Heart left ventricle (tissue), 16 donors: ENCODE results near the gene INSIG1. TPM values are rescaled to one million over a fixed set of nuclear protein-coding genes. Genes with fewer than 3 reads are reported as not detected.

ENCODE experiments used
- ATAC-seq, 4 donors: fragments of 200-7000 bp; cut with Tn5 transposase; one replicate each; pipeline ENCODE4 v1.9.1; 2020 to 2022; ENCODE audit warnings: moderate library complexity in 4 of 4, mild to moderate bottlenecking in 3 of 4, moderate number of reproducible peaks in 1 of 4
- DNase-seq, 5 donors: peaks; one replicate each; pipeline ENCODE4 v3.0.0-alpha.2; 2020
- H3K27ac ChIP-seq, 12 donors: fragments of 200-600 bp; sonication (generic) in 4 of 12; one replicate each; pipeline versions ENCODE4 v1.5.0 to v1.8.0; 2016 to 2022; ENCODE audit warnings: mild to moderate bottlenecking in 2 of 12
- H3K27me3 ChIP-seq, 9 donors: fragments of 200-600 bp; sonication (generic) in 2 of 9; one replicate each; pipeline versions ENCODE4 v1.5.1 to v1.8.0; 2016 to 2022; ENCODE audit warnings: mild to moderate bottlenecking in 3 of 9
- H3K36me3 ChIP-seq, 9 donors: fragments of 200-600 bp; sonication (generic) in 2 of 9; one replicate each; pipeline versions ENCODE4 v1.5.0 to v1.8.0; 2018 to 2022; ENCODE audit warnings: mild to moderate bottlenecking in 2 of 9
- H3K4me1 ChIP-seq, 12 donors: fragments of 200-600 bp; sonication (generic) in 4 of 12; one replicate each; pipeline versions ENCODE4 v1.5.0 to v1.8.0; 2016 to 2022; ENCODE audit warnings: mild to moderate bottlenecking in 3 of 12
- H3K4me3 ChIP-seq, 12 donors: fragments of 200-600 bp; sonication (generic) in 4 of 12; one replicate each; pipeline versions ENCODE4 v1.5.0 to v1.8.0; 2017 to 2022; ENCODE audit warnings: mild to moderate bottlenecking in 9 of 12, moderate library complexity in 4 of 12
- H3K9me3 ChIP-seq, 12 donors: fragments of 200-600 bp; sonication (generic) in 4 of 12; one replicate each; pipeline versions ENCODE4 v1.5.0 to v1.8.0; 2016 to 2022; ENCODE audit warnings: mild to moderate bottlenecking in 1 of 12
- POLR2A ChIP-seq, 2 donors: fragments of 450-650 bp; IDR thresholded peaks; one replicate each; pipeline ENCODE4 v1.6.1; 2017; ENCODE audit warnings: antibody characterized with exemption in 2 of 2, mild to moderate bottlenecking in 2 of 2, moderate library complexity in 2 of 2
- WGBS, 4 donors: extraction: QIAGEN DNeasy Blood & Tissue Kit in 2 of 4; methylation state at CpG; one replicate each; pipeline versions ENCODE4 v1.1.5 to v1.1.7; 2013 to 2018; 5-methylcytosine and 5-hydroxymethylcytosine counted together
- intact Hi-C, 10 donors: fragments of 100-400 bp; cut with DNase I; formaldehyde crosslinking; loops; one replicate each; pipeline versions ENCODE4 v1.11.1 to v1.14.2; 2022
- long read RNA-seq, 3 donors: library from polyadenylated mRNA; unstranded; transcript quantifications; one replicate each; pipeline ENCODE4 v2.0.0, GENCODE V29; 2020 to 2021
- polyA plus RNA-seq, 2 donors: library from polyadenylated mRNA; stranded (reverse); fragments of 200-250 nt; gene quantifications; one replicate each; pipeline ENCODE4 v1.2.3, GENCODE V29; 2013
- total RNA-seq, 9 donors: library from RNA; depleted of rRNA in 2 of 9; stranded (reverse); fragments of >200 nt in 2 of 9; fragmentation: NEBNext Ultra II Directional in 3 of 9; extraction: Animal tissue kit (Norgen Biotek cat#: 25700) in 3 of 9; gene quantifications; one replicate each; pipeline versions ENCODE4 v1.1.0 to v1.2.4, GENCODE V29; 2016 to 2023
- TF ChIP-seq, protein P1 (sequence below), 12 donors: fragments of 200-600 bp; sonication (generic) in 4 of 12; IDR thresholded peaks; one replicate each; pipeline versions ENCODE4 v1.5.0 to v1.8.0; 2018 to 2022; ENCODE audit warnings: antibody characterized with exemption in 12 of 12, mild to moderate bottlenecking in 5 of 12
- donor health status: ischemic (EF 13 %, LVEDD 7.1; RV severe dilation, severe dysfunction).
- donor health status: healthy with polysubstance abuse.
- donor health status: DM: no; HTN: yes; CAD: no.
- donor health status: DM: no; HTN: no; CAD: no.
- donor health status: ischemic (EF 25% LVEDD 6.9; RV normal size, moderate dysfunction).
- donor health status: ischemic (EF 25% LVEDD 5.7; RV mildly dilated, moderate dysfunction).
- donor health status: healthy.
- donor health status: DM: yes; HTN: yes; CAD: no.
- donor health status: ischemic (EF 35%, LVEDD 5.7; RV mildly dilated, moderate dysfunction).
- donor health status: nonischemic (EF 11% LVEDD 7.7; RV severe dilation, severe dysfunction).
- donor health status: DM: yes; HTN: yes; CAD: no.
- donor health status: PGD.
- donor health status: ischemic (EF 29% LVEDD 5.4; RV normal size, mild dysfunction).
- donor health status: nonischemic (EF 23%, LVEDD 6.1; RV moderate dilation, normal function).

INSIG1 gene
- 10 to 100 TPM in 7 of 9 donors, 1 to 10 TPM in 2; 7.9 to 24.5 (median 13.3) TPM for total RNA-seq
- polyA plus RNA-seq: 10 to 100 TPM in 1 of 2 donors, 1 to 10 TPM in 1; 5.2 to 22.3 TPM
- long read RNA-seq, donor 1, transcript INSIG1-201 (6 exons, 3,010 nt): major isoform, 10 of 15 reads
- long read RNA-seq, donor 1, partial matches to known transcripts: 2 of 15 reads
- long read RNA-seq, donor 1, other reads (novel, unspliced or antisense): 3 of 15 reads
- long read RNA-seq, donor 2, transcript INSIG1-201 (6 exons, 3,010 nt): major isoform, 41 of 65 reads
- long read RNA-seq, donor 2, partial matches to known transcripts: 7 of 65 reads
- long read RNA-seq, donor 2, other reads (novel, unspliced or antisense): 14 of 65 reads
- long read RNA-seq, donor 3, transcript INSIG1-201 (6 exons, 3,010 nt): major isoform, 18 of 35 reads
- long read RNA-seq, donor 3, partial matches to known transcripts: 7 of 35 reads
- long read RNA-seq, donor 3, other reads (novel, unspliced or antisense): 8 of 35 reads

DNA sequence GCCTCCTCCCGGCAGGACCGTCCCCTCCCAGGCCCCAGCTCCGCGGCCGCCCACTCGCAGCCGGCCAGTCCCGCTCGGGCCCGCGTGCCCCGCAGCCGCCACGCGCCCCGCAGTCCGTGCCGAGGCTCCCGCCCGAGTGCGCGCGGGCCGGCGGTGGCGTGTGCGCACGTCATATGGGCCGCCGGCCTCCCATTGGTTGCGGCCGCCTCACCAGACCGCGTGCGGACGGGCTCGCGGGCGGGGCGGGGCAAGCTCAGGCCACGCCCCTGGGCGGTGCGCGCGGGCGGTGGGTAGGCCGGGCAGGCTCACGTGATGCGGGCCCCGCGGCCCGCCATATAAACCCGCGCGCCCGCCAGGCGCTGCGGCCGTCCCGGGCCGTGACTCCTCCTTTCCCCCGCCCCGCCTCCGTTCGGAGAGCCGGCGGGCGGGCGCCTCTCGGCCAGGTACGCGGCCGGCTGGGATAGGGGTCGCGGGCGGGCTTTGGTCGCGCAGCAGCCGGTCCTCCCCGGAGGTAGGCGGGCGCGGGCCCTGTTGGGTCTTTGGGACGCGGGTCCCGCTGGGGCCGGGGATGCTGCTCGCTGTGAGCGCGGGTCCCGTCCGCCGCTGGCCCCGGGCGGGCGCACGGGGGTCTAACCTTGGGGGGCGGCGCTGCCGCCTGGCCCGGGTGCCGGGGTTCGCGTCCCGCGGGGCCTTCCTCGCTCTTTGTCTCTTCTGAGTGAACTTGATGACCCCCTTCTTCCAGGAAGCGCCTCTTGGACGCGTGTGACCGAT lies at the start of gene INSIG1:
Gene INSIG1 (plus strand): TSS at position 362 of the 771 bp plus-strand sequence. CDS start 408 bp downstream, at position 770.
- H3K4me1 ChIP-seq: peaks cover 0 to 50% (median 25%) of the 10 kb centered on the region in 12 donors

DNA sequence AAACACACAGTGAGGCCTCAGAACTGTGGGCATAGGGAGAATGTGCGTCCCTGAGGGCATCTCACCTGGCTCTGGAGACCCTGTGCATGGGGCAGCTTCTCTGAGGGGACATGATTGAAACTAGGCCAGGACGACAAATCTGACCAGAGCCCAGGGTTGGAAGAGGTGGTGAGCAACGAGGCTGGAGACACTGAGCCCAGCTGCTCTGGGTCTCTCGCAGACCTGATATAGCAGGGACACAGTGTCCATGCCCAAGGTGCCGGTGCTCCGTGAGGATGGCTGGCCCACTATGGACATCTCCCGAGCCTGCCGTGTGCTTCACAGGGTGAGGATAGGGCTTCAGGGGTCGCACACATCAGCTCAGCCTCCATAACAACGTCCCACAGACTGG lies 49.3 kb upstream of the INSIG1 start:
- Histone ChIP-seq H3K9me3 (peaks cover 0 to 5% (median 0%) of the 10 kb centered on the region in 12 donors), H3K27ac (no peak overlapping the region), H3K4me1 (no peaks in the 10 kb centered on the region), H3K27me3 (peaks cover 0 to 18% (median 3%) of the 10 kb centered on the region in 9 donors), H3K4me3 (no peak overlapping the region), H3K36me3 (no peaks in the 10 kb centered on the region)
- no peak for ATAC-seq
- intact Hi-C loops: no loop called here
- no peak for TF ChIP-seq POLR2A (IDR thresholded peaks at IDR 0.05)
- TF ChIP-seq, protein P1, sequence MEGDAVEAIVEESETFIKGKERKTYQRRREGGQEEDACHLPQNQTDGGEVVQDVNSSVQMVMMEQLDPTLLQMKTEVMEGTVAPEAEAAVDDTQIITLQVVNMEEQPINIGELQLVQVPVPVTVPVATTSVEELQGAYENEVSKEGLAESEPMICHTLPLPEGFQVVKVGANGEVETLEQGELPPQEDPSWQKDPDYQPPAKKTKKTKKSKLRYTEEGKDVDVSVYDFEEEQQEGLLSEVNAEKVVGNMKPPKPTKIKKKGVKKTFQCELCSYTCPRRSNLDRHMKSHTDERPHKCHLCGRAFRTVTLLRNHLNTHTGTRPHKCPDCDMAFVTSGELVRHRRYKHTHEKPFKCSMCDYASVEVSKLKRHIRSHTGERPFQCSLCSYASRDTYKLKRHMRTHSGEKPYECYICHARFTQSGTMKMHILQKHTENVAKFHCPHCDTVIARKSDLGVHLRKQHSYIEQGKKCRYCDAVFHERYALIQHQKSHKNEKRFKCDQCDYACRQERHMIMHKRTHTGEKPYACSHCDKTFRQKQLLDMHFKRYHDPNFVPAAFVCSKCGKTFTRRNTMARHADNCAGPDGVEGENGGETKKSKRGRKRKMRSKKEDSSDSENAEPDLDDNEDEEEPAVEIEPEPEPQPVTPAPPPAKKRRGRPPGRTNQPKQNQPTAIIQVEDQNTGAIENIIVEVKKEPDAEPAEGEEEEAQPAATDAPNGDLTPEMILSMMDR (IDR thresholded peaks at IDR 0.05): no peak
- 74 to 89% (median 82%) methylated on average over 6 to 10 of the region's 10 CpGs for WGBS, 4 donors
- no peak for DNase-seq

More for the DNA sequence above, at the start of gene INSIG1:
- DNase-seq (peak; percentile 91 to 96 (median 94)), ATAC-seq (peak; percentile 89 to 94 (median 92))
- H3K27me3 ChIP-seq: no peaks in the 10 kb centered on the region
- H3K27ac ChIP-seq: peak within 1 kb of the TSS; percentile 60 to 98 (median 92)
- whole genome bisulfite sequencing, 4 donors: 0 to 1% (median 0%) methylated on average over 1 to 111 of the region's 111 CpGs
- no peaks in the 10 kb centered on the region for H3K9me3 ChIP-seq
- peaks cover 0 to 18% (median 8%) of the 10 kb centered on the region in 9 donors for H3K36me3 ChIP-seq
- TF ChIP-seq, protein P1 (IDR thresholded peaks at IDR 0.05): no peak
- TF ChIP-seq POLR2A (IDR thresholded peaks at IDR 0.05): peak; percentile 74 to 98
- intact Hi-C loops: loop anchor here in 9 of 10 donors (1.0 to 10.0 kb wide), 12 partner anchors 39 to 370 kb away; partner anchors contain the start of gene PAXIP1 (in 2 of the 9)
- peak within 1 kb of the TSS; percentile 46 to 97 (median 90) for H3K4me3 ChIP-seq

DNA sequence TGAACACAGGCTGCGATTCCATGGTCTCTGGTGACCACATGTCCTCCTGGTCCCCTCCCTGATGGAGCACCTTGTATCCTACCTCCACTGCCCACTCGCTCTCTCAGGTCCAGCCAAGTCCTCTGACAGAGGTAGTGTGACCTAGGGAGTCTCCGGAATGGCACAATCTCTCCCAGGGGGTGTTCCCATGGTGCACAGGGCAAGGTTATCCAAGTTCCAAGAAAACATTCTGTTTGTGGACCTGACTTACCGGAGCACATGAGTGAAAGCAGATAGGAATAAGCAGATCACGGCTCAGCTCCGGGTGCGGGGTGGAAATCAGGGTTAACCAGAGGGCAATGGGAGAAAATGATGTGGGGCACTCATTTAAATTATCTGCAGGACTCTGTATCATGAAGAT lies 45.8 kb upstream of the INSIG1 start:
- DNase-seq: no peak
- TF ChIP-seq, protein P1 (IDR thresholded peaks at IDR 0.05): no peak
- WGBS, 4 donors: 53 to 59% (median 55%) methylated on average over 7 of the region's 7 CpGs
- peaks cover 0 to 6% (median 1%) of the 10 kb centered on the region in 12 donors for H3K4me1 ChIP-seq
- H3K27ac ChIP-seq: no peak overlapping the region
- peaks cover 0 to 18% (median 3%) of the 10 kb centered on the region in 9 donors for H3K27me3 ChIP-seq
- no peak overlapping the region for H3K4me3 ChIP-seq
- intact Hi-C loops: loop anchor here in 1 of 10 donors (10.0 kb wide), 1 partner anchor 93 kb away; no protein-coding TSS in a partner anchor
- H3K9me3 ChIP-seq: no peaks in the 10 kb centered on the region
- H3K36me3 ChIP-seq: no peaks in the 10 kb centered on the region
- ATAC-seq: no peak
